GM19395 (cell line): Measurements from ENCODE around the gene SORT1.

ENCODE experiments used
- ATAC-seq: cut with Tn5 transposase; IDR thresholded peaks from one replicate; pipeline ENCODE4 v1.9.1; 2021; ENCODE audit warnings: mild to moderate bottlenecking, moderate library complexity; ENCODE audit not compliant: unreplicated experiment

SORT1 gene

GRCh38 chr1:109277434-109278204 is 120.1 kb downstream of the SORT1 start:
- peak; percentile 93 for ATAC-seq

GRCh38 chr1:109275706-109276345 is 121.9 kb downstream of the SORT1 start:
- no peak for ATAC-seq

- no peak for ATAC-seq
Observed at GRCh38 chr1:109274533-109275476, 122.9 kb downstream of the SORT1 start.

GRCh38 chr1:109273570-109274288 is 124.0 kb downstream of the SORT1 start:
- ATAC-seq: no peak

- ATAC-seq: no peak
Observed at GRCh38 chr1:109272831-109273547, 124.7 kb downstream of the SORT1 start.

GRCh38 chr1:109272021-109272799 is 125.5 kb downstream of the SORT1 start:
- ATAC-seq: no peak

GRCh38 chr1:109271458-109271857 is 126.3 kb downstream of the SORT1 start:
- no peak for ATAC-seq

GRCh38 chr1:109270623-109271317 is 126.9 kb downstream of the SORT1 start:
- ATAC-seq: no peak

GRCh38 chr1:109269981-109270622 is 127.6 kb downstream of the SORT1 start:
- no peak for ATAC-seq

GRCh38 chr1:109269212-109269980 is 128.3 kb downstream of the SORT1 start:
- ATAC-seq: no peak

- no peak for ATAC-seq
Observed at GRCh38 chr1:109268431-109269211, 129.1 kb downstream of the SORT1 start.

- ATAC-seq: no peak
Observed at GRCh38 chr1:109267743-109268300, 129.9 kb downstream of the SORT1 start.

GRCh38 chr1:109266965-109267364 is 130.8 kb downstream of the SORT1 start:
- ATAC-seq: no peak

- ATAC-seq: no peak
Observed at GRCh38 chr1:109265741-109266330, 131.9 kb downstream of the SORT1 start.

GRCh38 chr1:109265016-109265415 is 132.7 kb downstream of the SORT1 start:
- no peak for ATAC-seq

GRCh38 chr1:109264379-109264755 is 133.4 kb downstream of the SORT1 start:
- ATAC-seq: no peak
